ENCODE data around the gene YIPF7. TPM values are rescaled to one million over a fixed set of nuclear protein-coding genes. Genes with fewer than 3 reads are reported as not detected.

YIPF7 gene
- total RNA-seq, 1 donor from 2014 or later: not detected

GRCh38 chr4:44623676-44624075, 27.7 kb downstream of the YIPF7 start:
- intact Hi-C loops (cut with micrococcal nuclease): no loop called here

GRCh38 chr4:44616621-44617020, 34.8 kb downstream of the YIPF7 start:
- intact Hi-C loops (cut with micrococcal nuclease): no loop called here

GRCh38 chr4:44583393-44583792, 68.0 kb downstream of the YIPF7 start:
- intact Hi-C loops (cut with micrococcal nuclease): no loop called here

- intact Hi-C loops (cut with micrococcal nuclease): no loop called here
Observed at GRCh38 chr4:44580231-44580630, 71.2 kb downstream of the YIPF7 start.

- intact Hi-C loops (cut with micrococcal nuclease): no loop called here
Observed at GRCh38 chr4:44578954-44579353, 72.5 kb downstream of the YIPF7 start.

Other genes starting within 250 kb of the YIPF7 start
- not detected in 2 replicates for gene KCTD8, start 202.8 kb downstream of the YIPF7 start, total RNA-seq
- 23.7 and 28.0 TPM in 2 replicates for gene GUF1, start 26.8 kb upstream of the YIPF7 start, total RNA-seq
- 12.2 and 12.7 TPM in 2 replicates for gene GNPDA2, start 74.9 kb upstream of the YIPF7 start, total RNA-seq

Measured in T-helper 2 cell treated with Interferon-gamma antibody and Interleukin-4, amounts not matched to agents 100 ng/mL and 5 ng/mL, for 36 hours (primary cell).